DOHH2 (cell line): ENCODE measurements around the gene ARHGAP29.

Experiments
- H3F3A ChIP-seq: fragments of 200-600 bp; sonication (generic), shearing (Covaris generic); 2 replicates; pipeline ENCODE4 v1.6.0; 2016; ENCODE audit warnings: antibody characterized with exemption, mild to moderate bottlenecking; ENCODE audit not compliant: control insufficient read depth, insufficient read depth
- H3K27ac ChIP-seq: fragments of 200-600 bp; sonication (generic); 2 replicates; pipeline ENCODE4 v1.5.1; 2014; ENCODE audit warnings: low read depth, mild to moderate bottlenecking, low read length, moderate library complexity
- H3K27me3 ChIP-seq: fragments of 200-600 bp; sonication (generic); 2 replicates; pipeline ENCODE4 v1.6.1; 2014; ENCODE audit warnings: mild to moderate bottlenecking, low read length, mixed read lengths; ENCODE audit not compliant: control insufficient read depth
- H3K36me3 ChIP-seq: fragments of 200-600 bp; sonication (generic); 2 replicates; pipeline ENCODE4 v1.6.1; 2014; ENCODE audit warnings: mild to moderate bottlenecking, low read length, moderate library complexity, mixed read lengths; ENCODE audit not compliant: control insufficient read depth
- H3K4me1 ChIP-seq: fragments of 200-600 bp; sonication (generic); 2 replicates; pipeline ENCODE4 v1.6.1; 2014; ENCODE audit warnings: mild to moderate bottlenecking, low read length, mixed read lengths; ENCODE audit not compliant: control insufficient read depth
- H3K4me2 ChIP-seq: fragments of 200-600 bp; sonication (generic); 2 replicates; pipeline ENCODE4 v1.6.0; 2014; ENCODE audit warnings: mild to moderate bottlenecking, low read length, moderate library complexity
- H3K4me3 ChIP-seq: fragments of 200-600 bp; sonication (generic); 2 replicates; pipeline ENCODE4 v1.5.1; 2014; ENCODE audit warnings: mild to moderate bottlenecking, low read length, mixed read lengths
- H3K79me2 ChIP-seq: fragments of 200-600 bp; sonication (generic); 2 replicates; pipeline ENCODE4 v1.6.1; 2014; ENCODE audit warnings: mild to moderate bottlenecking, low read length, mixed read lengths; ENCODE audit not compliant: control insufficient read depth
- H3K9me2 ChIP-seq: fragments of 200-600 bp; sonication (generic); replicated peaks from 2 replicates; pipeline ENCODE4 v1.6.1; 2014; ENCODE audit warnings: mild to moderate bottlenecking, low read length, mixed read lengths; ENCODE audit not compliant: control insufficient read depth
- H3K9me3 ChIP-seq: fragments of 200-600 bp; sonication (generic); 2 replicates; pipeline ENCODE4 v1.6.1; 2014; ENCODE audit warnings: antibody characterized with exemption, low read length, mixed read lengths; ENCODE audit not compliant: control insufficient read depth, insufficient read depth
- H4K20me1 ChIP-seq: fragments of 200-600 bp; sonication (generic); 2 replicates; pipeline ENCODE4 v1.6.0; 2014; ENCODE audit warnings: low read depth, mild to moderate bottlenecking, antibody characterized with exemption, low read length, moderate library complexity; ENCODE audit not compliant: control insufficient read depth, insufficient read depth
- CTCF ChIP-seq: fragments of 200-600 bp; sonication (generic); IDR thresholded peaks from one replicate; pipeline ENCODE4 v1.5.1; 2014; ENCODE audit warnings: antibody characterized with exemption, mild to moderate bottlenecking, low read depth, low read length; ENCODE audit not compliant: poor library complexity, severe bottlenecking
- EZH2phosphoT487 ChIP-seq: fragments of 200-600 bp; sonication (generic); IDR thresholded peaks from 2 replicates; pipeline ENCODE4 v1.6.1; 2017; ENCODE audit warnings: borderline replicate concordance, mild to moderate bottlenecking, antibody characterized with exemption, low read length, moderate library complexity, mixed read lengths

The ARHGAP29 gene

GRCh38 chr1:94146273-94146672 lies 91.1 kb downstream of the ARHGAP29 start:
- H3K9me3 ChIP-seq = no peaks in the 10 kb centered on the region
- TF ChIP-seq EZH2phosphoT487 (no peak), CTCF (no peak)
- H3K27me3 ChIP-seq = peaks cover 7% of the 10 kb centered on the region; the same call in 1 of the 2 replicates
- H4K20me1 ChIP-seq = no peaks in the 10 kb centered on the region
- H3F3A ChIP-seq = no peaks in the 10 kb centered on the region
- H3K4me3 ChIP-seq = no peak overlapping the region
- H3K9me2 ChIP-seq = no peaks in the 10 kb centered on the region
- no peak overlapping the region for H3K27ac ChIP-seq
- no peaks in the 10 kb centered on the region for H3K4me1 ChIP-seq
- H3K79me2 ChIP-seq = no peaks in the 10 kb centered on the region
- H3K4me2 ChIP-seq = no peak overlapping the region
- no peaks in the 10 kb centered on the region for H3K36me3 ChIP-seq

- TF ChIP-seq EZH2phosphoT487 (no peak), CTCF (no peak)
- Histone ChIP-seq H3K36me3 (no peaks in the 10 kb centered on the region), H3K27me3 (peaks cover 7% of the 10 kb centered on the region; the same call in 1 of the 2 replicates), H3K4me2 (no peak overlapping the region), H3K9me3 (no peaks in the 10 kb centered on the region), H3K27ac (no peak overlapping the region), H3K9me2 (no peaks in the 10 kb centered on the region), H3F3A (no peaks in the 10 kb centered on the region), H3K79me2 (no peaks in the 10 kb centered on the region), H3K4me1 (no peaks in the 10 kb centered on the region), H3K4me3 (no peak overlapping the region), H4K20me1 (no peaks in the 10 kb centered on the region)
Observed at GRCh38 chr1:94144836-94145235, 92.5 kb downstream of the ARHGAP29 start.

- no peak overlapping the region for H3K27ac ChIP-seq
- no peak overlapping the region for H3K4me3 ChIP-seq
- peaks cover 7% of the 10 kb centered on the region; the same call in 1 of the 2 replicates for H3K27me3 ChIP-seq
- H4K20me1 ChIP-seq = no peaks in the 10 kb centered on the region
- TF ChIP-seq CTCF (no peak), EZH2phosphoT487 (no peak)
- H3K4me1 ChIP-seq = no peaks in the 10 kb centered on the region
- H3K9me3 ChIP-seq = no peaks in the 10 kb centered on the region
- H3F3A ChIP-seq = no peaks in the 10 kb centered on the region
- no peak overlapping the region for H3K4me2 ChIP-seq
- H3K9me2 ChIP-seq = no peaks in the 10 kb centered on the region
- H3K79me2 ChIP-seq = no peaks in the 10 kb centered on the region
- no peaks in the 10 kb centered on the region for H3K36me3 ChIP-seq
Observed at GRCh38 chr1:94143809-94144176, 93.6 kb downstream of the ARHGAP29 start.
